ENCODE results near the gene OTOP3. TPM values are rescaled to one million over a fixed set of nuclear protein-coding genes. Genes with fewer than 3 reads are reported as not detected.

The OTOP3 gene
- total RNA-seq, 1 donor from 2014 or later, result not detected

GRCh38 chr17:74941128-74941725 lies 5.5 kb downstream of the OTOP3 start:
- no peak for DNase-seq (ENCODE audit: low read depth)

GRCh38 chr17:74943808-74944522 lies 8.3 kb downstream of the OTOP3 start:
- peak; percentile 6 for DNase-seq (ENCODE audit: low read depth)

GRCh38 chr17:74945543-74945942 lies 9.8 kb downstream of the OTOP3 start:
- DNase-seq (ENCODE audit: low read depth), result no peak

- no peak for DNase-seq (ENCODE audit: low read depth)
These were observed 10.9 kb downstream of the OTOP3 start for GRCh38 chr17:74946641-74947040.

GRCh38 chr17:74947041-74947754 lies 11.5 kb downstream of the OTOP3 start:
- DNase-seq (ENCODE audit: low read depth), result no peak

GRCh38 chr17:74949455-74950115 lies 13.9 kb downstream of the OTOP3 start:
- no peak for DNase-seq (ENCODE audit: low read depth)

GRCh38 chr17:74950207-74950606 lies 14.5 kb downstream of the OTOP3 start:
- no peak for DNase-seq (ENCODE audit: low read depth)

- no peak for DNase-seq (ENCODE audit: low read depth)
These were observed 15.4 kb downstream of the OTOP3 start for GRCh38 chr17:74951065-74951464.

GRCh38 chr17:74951680-74952421 lies 16.2 kb downstream of the OTOP3 start:
- no peak for DNase-seq (ENCODE audit: low read depth)

GRCh38 chr17:74952431-74953133 lies 16.9 kb downstream of the OTOP3 start:
- DNase-seq (ENCODE audit: low read depth), result no peak

GRCh38 chr17:74953134-74953687 lies 17.5 kb downstream of the OTOP3 start:
- DNase-seq (ENCODE audit: low read depth), result no peak

GRCh38 chr17:74954115-74954514 lies 18.4 kb downstream of the OTOP3 start:
- DNase-seq (ENCODE audit: low read depth), result no peak

GRCh38 chr17:74954665-74955421 lies 19.1 kb downstream of the OTOP3 start:
- no peak for DNase-seq (ENCODE audit: low read depth)

GRCh38 chr17:74956093-74956492 lies 20.4 kb downstream of the OTOP3 start:
- no peak for DNase-seq (ENCODE audit: low read depth)

GRCh38 chr17:74957935-74958740 lies 22.4 kb downstream of the OTOP3 start:
- DNase-seq (ENCODE audit: low read depth), result peak; percentile 8

GRCh38 chr17:74959826-74960515 lies 24.3 kb downstream of the OTOP3 start:
- DNase-seq (ENCODE audit: low read depth), result peak; percentile 8

GRCh38 chr17:74960570-74961342 lies 25.1 kb downstream of the OTOP3 start:
- DNase-seq (ENCODE audit: low read depth), result peak; percentile 36
